GM18907 (cell line): ENCODE results near the gene SCYGR3.
"Not testable (repeated sequence)": the region's sequence is repeated elsewhere in the genome, so short reads cannot be mapped to it uniquely, and the experiment has no call there.

Experiments used
- ATAC-seq: cut with Tn5 transposase; IDR thresholded peaks from one replicate; pipeline ENCODE4 v1.9.1; 2021; ENCODE audit warnings: mild to moderate bottlenecking, moderate library complexity; ENCODE audit not compliant: unreplicated experiment

Gene SCYGR3

DNA sequence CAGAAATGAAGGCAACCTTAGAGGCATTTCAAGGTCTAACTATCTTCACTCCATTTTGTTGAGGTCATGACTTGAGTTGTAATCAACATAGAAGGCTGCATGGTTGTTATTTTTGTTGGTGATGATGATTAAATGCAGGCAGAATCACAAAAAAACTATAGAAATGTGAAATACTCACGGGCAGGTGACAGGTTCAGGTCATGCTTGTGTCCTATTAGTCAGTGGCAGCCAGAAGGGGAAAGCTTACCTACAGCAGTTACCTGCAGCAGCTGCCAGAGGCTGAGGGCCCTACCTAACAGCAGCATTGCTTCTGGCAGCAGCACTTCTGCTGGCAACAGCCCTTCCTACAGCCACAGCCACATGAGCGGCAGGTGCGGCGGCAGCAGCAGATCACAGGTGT is 394 bp downstream of the SCYGR3 start:
- no peak for ATAC-seq

DNA sequence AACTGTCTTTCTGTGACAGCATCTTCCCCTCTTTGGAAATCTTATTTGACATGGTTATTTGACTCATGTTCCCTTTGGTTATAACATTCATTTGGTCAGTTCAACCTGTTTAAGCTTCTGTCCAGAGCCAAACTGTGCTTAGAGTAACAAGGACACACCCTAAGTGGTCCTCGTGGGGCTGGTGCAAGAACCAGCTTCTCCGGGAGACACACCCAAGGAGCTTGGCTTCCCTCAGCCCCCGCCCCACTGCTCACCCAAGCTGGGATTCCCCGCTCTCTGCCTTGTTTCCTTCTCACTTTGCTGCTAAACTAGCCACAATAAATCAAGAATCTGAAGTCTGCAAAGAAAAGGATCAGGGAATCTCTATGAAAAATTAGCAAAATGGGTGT is 1.4 kb downstream of the SCYGR3 start:
- ATAC-seq: no peak

DNA sequence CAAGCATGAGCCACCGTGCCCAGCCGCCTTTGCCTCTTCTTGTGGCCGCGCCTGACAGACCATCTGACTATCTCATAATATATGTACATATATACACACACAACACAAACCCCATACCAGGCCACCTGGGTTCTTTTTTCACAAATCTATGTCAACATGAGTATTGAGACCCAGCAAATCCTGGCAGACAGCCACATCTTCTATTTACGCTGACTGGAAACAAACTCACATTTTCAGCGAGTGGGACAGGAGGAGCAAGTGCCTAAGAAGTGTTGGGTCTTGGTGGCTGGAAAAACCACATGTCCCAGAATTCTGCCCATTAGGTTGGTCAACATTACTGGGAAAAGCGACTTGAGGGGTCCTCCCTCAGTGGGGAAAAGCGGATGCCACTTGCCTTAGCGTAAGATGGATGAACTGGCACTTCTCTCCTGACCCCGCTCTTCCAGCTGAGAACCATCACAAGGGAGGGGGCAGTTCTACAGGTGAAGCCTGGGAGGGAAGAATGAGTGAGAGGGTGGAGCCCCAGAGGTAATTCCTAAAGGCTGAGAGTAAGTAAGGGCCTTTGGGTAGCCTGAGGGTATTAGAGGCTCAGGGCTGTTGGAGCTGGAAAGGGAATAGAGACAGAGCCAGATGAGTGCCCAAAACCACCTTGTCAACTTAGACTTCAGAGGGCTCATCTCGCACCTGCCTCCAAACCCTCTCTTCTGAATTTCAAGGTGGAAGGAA is 1.9 kb downstream of the SCYGR3 start:
- no peak for ATAC-seq

DNA sequence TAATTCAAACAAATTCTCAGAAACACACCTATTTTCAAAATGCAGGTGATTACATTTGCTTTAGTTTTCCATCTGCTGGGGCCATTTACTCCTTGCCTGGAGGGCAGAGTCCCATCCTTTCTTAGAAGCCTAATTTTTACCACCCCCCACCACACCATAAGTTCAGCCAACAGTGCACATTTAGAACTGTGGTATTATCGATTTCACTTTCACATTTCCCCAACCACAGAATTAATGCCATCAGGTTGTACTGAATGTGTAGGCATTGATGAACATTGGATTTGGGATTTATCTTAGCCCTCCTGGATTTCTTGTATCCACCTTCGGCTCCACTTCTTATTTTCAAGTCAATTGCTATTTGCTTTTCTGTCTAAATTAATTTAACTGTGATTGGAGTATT is 4.5 kb downstream of the SCYGR3 start:
- peak; percentile 40 for ATAC-seq

DNA sequence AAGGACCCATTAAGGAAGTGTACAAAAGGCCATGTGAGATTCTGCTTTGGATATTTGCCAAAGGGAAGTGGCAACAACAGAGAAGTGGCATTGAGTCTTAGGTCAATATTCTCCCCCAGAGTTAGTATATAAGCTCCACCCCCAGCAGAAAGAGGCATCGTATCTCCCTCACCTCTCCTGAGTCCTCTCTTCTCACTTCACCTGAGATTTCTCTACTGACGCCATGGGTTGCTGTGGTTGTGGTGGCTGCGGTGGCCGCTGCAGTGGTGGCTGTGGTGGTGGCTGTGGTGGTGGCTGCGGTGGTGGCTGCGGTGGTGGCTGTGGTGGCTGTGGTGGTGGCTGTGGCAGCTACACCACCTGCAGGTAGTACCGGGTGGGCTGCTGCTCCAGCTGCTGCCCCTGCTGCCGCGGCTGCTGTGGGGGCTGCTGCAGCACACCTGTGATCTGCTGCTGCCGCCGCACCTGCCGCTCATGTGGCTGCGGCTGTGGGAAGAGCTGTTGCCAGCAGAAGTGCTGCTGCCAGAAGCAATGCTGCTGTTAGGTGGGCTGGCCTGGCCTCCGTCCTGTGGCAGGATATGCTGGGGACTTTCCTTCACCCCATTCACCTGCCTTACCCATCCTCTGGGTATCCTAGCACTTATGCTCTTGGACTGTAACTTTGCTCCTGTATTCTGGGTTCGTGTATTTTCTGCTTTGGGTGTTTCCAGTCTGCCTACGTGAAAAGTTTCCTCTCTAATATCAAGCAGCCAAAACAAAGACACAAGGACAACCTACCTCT is 5.9 kb downstream of the SCYGR3 start:
- ATAC-seq: peak; percentile 62

DNA sequence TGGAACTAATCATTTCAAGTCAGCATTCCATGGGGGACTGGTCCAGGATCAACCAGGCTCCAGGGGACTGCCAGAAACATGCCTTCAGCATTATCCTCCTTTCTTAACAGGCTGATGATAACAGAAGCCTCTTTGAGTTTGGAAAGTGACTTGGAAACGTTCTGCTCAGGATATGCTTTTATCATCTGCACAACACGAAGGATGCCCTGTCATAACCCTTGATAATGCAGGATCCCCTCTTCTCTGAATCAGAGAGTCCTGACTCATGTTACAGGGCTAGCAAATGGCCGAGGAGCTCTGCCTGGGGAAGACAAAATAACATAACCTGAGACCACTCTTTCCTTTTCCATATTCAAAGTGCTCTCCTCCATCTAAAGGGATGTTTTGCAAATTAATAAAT is 6.7 kb downstream of the SCYGR3 start:
- ATAC-seq: no peak

DNA sequence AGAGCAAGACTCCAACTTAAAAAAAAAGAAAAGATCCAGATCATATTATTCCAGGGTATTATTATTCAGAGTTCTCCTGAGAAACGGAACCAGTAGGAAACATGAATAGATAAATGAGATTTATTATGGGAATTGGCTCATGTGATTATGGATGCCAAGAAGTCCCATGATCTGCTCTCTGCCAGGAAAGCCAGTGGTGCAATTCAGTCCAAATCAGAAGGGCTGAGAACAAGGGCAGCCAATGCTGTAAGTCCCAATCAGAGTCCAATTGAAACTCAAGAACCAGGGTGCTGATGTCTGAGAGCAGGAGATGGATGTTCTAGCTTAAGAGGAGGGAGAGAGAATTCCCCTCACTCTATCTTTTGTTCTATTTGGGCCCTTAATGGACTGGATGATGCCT is 8.2 kb downstream of the SCYGR3 start:
- no peak for ATAC-seq

DNA sequence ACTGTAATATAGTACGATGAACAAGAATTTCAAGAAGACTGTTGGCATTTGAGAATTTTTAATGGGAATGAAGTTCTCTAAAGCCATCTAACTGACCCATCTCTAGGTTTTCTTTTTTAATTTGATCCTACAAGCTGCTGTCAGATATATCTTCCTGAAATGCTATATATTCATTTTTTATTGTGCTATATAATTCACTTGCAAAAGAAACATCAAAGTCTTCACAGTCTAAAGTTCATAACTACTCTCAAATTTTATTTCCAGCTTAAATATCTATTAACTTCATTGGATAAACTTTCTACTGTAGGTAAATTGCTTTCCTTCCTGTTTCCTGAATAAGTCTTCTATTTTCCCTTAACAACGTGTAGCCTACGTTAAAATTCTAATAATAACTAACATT is 12.3 kb downstream of the SCYGR3 start:
- no peak for ATAC-seq

DNA sequence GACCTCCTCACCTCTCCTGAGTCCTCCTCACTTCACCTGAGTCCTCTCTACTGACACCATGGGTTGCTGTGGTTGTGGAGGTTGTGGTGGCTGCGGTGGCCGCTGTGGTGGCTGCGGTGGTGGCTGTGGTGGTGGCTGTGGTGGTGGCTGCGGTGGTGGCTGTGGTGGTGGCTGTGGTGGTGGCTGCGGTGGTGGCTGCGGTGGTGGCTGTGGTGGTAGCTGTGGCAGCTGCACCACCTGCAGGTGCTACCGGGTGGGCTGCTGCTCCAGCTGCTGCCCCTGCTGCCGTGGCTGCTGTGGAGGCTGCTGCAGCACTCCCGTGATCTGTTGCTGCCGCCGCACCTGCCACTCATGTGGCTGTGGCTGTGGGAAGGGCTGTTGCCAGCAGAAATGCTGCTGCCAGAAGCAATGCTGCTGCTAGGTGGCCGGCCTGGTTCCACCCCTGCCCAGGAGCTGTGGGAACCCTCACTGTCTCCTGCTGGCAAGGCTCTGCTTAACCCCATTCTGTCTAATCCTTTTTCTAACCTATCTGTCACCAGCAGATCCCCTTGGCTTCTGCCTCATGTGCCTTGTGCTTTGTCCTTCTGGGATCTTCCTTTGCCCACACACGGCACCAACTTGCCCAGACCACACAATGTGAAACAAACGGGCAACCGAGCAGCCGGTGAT is 15.7 kb downstream of the SCYGR3 start, which contains the start of gene SCYGR2:
Gene SCYGR2, plus strand, starts transcription at position 59 of the 669 bp plus-strand sequence. Its CDS starts 0 bp downstream, at position 59.
- not testable (repeated sequence) for ATAC-seq

DNA sequence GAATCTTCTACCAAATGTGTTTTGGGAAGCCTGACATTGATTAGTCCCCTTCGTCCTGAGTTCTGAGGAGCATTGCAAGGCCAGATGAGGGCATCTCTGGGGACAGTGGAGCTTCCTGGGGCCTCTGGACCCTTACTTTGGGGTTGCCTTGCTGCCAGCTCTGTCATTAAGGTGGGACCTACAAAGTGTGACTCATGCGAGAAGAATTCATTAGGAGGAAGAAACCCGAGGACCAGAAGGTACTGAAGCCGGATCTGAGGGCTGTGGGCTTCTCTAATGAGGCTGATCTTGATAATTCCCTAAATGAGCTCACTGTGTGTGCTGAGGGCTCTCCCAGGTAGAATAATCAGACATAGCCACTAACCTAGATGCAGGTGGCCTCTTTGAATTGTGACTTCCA is 16.6 kb downstream of the SCYGR3 start:
- no peak for ATAC-seq

DNA sequence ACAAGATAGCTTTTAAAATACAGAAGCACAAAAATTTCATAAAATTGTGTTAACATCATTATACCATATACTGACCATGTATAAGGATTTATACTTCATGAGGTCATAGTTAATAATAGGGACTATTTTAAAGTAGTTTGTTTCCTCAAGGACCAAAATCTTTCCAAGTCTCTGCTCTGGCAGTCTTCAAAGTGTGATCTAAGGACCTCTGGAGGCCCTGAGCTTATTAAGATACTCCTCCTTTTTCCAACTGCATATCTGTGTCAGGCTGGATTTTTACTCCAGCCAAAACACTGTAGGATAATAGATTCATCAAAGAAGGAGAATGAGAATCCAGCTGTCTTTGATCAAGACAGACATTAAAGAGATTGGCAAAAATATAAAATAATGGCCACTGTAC is 17.6 kb downstream of the SCYGR3 start:
- no peak for ATAC-seq

DNA sequence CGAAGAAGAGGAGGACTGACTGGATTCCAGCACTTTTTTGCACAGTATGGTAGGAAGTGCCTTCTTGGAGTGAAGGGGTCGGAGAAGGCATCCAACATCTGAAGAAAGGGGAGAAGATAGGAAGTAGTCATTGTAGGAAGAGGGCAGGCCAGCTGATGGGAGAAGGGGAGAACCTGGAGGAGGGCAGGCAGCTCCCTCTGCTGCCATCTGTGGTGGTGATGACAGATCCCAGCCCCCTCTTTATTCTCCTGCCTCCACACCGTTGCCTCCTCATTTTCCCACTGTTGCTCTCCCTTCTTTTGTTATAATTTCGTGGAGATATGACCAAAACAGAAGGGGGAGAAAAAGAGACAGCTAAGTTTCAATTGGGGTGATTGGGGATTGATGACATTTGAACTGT is 18.8 kb downstream of the SCYGR3 start:
- ATAC-seq: no peak

DNA sequence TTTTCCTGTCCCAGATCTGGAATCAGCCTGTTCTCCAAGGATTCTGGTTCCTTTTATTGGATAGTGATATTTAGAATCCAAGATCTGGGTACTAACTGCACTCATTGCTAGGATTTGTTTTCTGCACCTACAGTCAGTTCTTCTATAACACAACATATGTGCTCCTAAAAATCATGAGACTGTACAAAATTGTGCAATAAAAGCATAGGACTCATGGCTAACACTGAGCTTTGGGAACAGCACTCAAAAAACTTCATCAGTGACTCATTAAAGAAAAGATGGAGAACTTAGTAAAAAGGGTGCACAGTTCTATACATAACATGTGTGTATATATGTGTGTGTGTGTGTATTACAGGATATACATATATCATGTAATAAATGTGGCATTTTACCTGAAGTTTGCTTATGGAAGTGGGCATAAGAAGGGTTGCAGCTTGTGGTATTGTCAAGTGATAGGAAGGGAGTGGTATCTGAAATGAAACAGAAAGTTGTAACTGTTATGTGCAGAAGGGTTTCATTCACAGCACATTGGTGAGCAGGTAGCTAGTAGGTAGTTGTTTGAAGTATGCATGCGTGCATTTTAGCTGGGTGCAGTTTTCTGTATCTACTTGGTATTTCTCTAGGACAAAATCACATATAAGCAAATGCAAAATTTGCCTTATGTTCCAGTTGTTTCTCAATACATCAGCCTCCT is 21.8 kb downstream of the SCYGR3 start:
- peak; percentile 88 for ATAC-seq

DNA sequence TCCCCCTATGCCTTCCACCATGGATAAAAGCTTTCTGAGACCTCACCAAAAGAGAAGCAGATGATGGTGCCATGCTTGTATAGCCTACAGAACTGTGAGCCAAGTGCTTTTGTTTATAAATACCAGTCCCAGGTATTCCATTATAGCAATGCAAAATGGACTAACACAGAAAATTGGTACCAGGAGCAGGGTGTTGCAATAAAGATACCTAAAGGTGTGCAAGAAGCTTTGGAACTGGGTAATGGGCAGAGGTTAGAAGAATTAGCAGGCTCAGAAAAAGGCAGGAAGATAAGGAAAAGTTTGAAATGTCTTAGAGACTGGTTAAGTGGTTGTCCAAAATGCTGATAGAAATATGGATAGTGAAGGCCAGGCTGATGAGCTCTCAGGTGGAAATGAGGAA is 32.3 kb downstream of the SCYGR3 start:
- no peak for ATAC-seq

DNA sequence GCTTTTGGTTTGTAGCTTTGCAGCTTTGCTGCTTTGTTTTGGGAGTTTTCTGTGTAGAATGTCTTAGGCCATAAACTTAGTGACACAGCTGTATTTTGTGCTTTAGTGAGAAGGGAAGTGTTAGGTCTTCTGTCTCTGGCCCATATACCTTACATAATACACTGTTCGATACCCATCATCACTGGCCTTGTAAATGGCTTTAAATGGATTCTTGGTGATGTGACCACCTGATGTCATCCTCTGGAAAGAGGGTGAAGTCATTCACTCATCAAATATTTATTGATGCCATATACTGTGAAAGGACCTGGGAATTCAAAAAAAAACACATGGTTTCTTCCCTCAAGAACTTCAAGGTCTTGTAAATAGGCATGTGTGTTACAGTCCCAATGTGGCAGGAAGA is 34.8 kb downstream of the SCYGR3 start:
- ATAC-seq: no peak

DNA sequence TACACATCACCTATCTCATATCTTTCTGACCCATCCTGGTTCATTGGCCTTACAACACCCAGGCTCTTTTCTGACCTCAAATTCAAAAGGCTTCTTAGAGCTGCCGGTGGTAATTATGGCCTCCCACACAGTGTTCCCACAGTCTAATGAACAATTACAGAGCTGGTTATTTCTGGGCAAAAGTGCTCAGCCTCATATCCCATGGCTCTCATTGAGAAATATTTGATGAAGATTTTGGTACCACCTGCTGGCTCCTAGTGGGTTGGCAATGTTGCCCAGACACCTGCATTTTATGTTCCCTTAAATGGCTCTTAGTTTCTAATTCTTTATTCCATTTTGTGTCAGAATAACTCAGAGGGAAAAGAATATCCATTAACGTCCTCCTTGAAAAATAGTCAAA is 36.0 kb downstream of the SCYGR3 start:
- ATAC-seq: no peak

DNA sequence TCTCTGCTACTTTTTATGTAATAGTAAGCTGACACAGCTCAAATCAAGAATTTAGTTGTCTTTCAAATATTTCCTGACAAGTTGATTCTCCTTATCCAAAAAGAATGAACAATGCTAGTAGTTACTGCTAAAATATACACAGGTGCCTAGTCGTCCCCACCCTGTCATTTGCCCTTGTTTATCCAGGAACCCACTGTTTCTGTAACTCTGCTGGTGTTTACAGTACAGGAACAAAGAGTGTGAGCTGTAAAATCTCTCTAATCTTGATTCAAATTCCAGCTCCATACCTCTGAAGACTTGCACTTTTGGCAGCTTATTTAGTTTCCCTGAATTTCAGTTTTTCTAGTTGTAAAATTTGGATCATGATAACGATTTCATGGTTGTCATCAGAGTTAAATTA is 37.1 kb downstream of the SCYGR3 start:
- ATAC-seq: no peak

DNA sequence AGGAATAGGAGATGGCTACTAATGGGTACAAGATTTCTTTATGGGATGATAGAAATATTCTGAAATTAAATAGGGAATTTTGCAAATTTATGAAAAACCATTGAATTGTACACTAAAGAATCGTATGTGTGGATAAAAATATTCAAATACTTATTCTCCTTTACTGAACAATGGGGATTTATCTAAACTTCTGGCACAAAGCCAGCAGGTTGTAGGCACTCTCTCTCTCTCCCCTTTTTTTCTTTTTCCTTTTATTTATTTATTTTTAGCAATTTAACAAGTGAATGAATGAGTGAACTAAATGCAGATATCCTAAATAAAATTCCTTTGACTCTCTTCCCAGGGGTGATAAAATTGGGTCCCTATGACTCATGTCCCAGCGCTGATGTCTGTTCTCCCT is 37.8 kb downstream of the SCYGR3 start:
- no peak for ATAC-seq

DNA sequence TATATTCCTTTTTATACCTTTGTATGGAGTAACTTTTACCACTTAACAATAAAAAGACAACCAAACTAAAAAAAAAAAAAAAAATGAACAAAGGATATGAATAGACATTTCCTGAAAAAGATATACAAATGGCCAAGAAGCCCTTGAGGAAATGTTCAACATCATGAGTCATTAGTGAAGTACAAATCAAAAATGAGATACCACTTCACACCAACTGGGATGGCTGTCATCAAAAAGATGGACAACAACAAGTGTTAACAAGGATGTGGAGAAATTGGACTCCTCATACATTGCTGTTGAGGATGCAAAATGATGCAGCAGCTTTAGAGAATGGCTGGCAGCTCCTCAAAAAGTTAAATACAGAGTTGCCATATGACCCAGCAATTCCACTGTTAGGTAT is 38.5 kb downstream of the SCYGR3 start:
- ATAC-seq: no peak

DNA sequence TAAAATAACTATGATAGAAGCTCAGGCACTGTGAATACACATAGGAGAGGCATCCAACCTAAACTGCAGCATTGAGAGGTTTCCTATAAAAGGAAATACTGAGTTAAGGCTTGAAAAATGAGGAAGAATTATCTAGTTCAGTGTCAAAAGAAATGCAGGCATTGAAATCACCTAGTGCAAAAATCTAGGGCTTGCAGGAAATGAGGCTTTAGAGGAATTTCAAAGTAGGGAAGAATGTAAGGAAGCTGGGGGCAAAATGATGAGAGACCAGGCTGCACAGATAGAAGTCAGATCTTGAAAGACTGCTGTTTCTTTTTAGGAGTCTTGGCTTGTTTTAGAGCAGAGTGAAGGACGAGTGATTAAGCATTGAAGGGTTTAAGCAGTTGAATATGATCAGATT is 44.0 kb downstream of the SCYGR3 start:
- no peak for ATAC-seq

DNA sequence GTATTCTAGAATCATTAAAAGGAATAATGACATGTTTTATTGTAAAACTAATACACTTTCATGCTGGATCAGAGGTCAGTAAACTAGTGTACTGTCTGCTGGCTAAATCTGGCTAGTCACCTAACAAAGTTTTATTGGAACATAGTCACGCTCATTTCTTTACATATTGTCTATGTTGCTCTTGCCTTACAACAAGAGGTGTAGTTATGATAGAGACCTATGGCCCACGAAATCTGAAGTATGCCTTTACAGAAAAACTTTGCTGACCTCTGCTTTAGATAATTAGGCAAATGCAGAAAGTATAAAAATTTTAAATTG is 45.8 kb downstream of the SCYGR3 start:
- ATAC-seq: no peak

DNA sequence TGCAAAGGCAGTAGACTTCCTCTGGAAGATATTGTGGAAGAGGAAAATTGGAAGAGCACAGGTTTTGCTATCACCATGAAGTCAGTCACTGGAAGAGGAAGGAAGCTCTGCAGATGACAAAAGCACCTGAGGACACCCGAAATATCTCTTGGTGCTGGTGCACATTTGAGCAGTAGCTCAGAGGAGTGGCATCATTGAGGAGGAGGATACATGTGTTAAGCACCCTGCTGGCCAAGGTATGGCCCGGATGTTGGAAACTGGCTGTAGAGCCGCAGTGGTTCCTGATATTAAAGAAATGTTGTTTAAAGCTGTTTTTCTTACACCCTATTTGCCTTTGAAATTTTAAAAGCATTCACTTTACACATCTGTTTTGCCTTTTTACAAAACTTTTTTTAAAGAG is 48.6 kb downstream of the SCYGR3 start:
- ATAC-seq: no peak
